Urinary bladder (tissue), 4 donors: ENCODE measurements around the gene DNAI4. TPM values are rescaled to one million over a fixed set of nuclear protein-coding genes. Genes with fewer than 3 reads are reported as not detected.
"Not testable (repeated sequence)": the region's sequence is repeated elsewhere in the genome, so short reads cannot be mapped to it uniquely, and the experiment has no call there.

ENCODE experiments used
- DNase-seq: peaks from one replicate; pipeline ENCODE4 v3.0.0-alpha.2; 2015; ENCODE audit errors: extremely low spot score
- H3K27ac ChIP-seq: one replicate; pipeline ENCODE4 v1.5.1; 2013; ENCODE audit warnings: low read depth, mild to moderate bottlenecking, moderate library complexity
- H3K36me3 ChIP-seq: one replicate; pipeline ENCODE4 v1.6.1; 2013; ENCODE audit warnings: mild to moderate bottlenecking, moderate library complexity; ENCODE audit not compliant: insufficient read depth
- H3K4me1 ChIP-seq: one replicate; pipeline ENCODE4 v1.6.1; 2013; ENCODE audit warnings: mild to moderate bottlenecking, moderate library complexity; ENCODE audit not compliant: insufficient read depth
- H3K4me3 ChIP-seq: one replicate; pipeline ENCODE4 v1.5.1; 2013; ENCODE audit warnings: low read depth, low read length
- WGBS: extraction: QIAGEN DNeasy Blood & Tissue Kit; methylation state at CpG from one replicate; pipeline ENCODE4 v1.1.7; 2013; 5-methylcytosine and 5-hydroxymethylcytosine counted together
- polyA plus RNA-seq: library from polyadenylated mRNA; stranded (reverse); fragments of 200-250 nt; gene quantifications from one replicate; pipeline ENCODE4 v1.2.3, GENCODE V29; 2013
- total RNA-seq: library from RNA; depleted of rRNA; stranded (reverse); fragments of >200 nt; gene quantifications from one replicate; pipeline ENCODE4 v1.2.3, GENCODE V29; 2014
- donor health status: healthy with polysubstance abuse.
- donor health status: healthy.

The DNAI4 gene, protein sequence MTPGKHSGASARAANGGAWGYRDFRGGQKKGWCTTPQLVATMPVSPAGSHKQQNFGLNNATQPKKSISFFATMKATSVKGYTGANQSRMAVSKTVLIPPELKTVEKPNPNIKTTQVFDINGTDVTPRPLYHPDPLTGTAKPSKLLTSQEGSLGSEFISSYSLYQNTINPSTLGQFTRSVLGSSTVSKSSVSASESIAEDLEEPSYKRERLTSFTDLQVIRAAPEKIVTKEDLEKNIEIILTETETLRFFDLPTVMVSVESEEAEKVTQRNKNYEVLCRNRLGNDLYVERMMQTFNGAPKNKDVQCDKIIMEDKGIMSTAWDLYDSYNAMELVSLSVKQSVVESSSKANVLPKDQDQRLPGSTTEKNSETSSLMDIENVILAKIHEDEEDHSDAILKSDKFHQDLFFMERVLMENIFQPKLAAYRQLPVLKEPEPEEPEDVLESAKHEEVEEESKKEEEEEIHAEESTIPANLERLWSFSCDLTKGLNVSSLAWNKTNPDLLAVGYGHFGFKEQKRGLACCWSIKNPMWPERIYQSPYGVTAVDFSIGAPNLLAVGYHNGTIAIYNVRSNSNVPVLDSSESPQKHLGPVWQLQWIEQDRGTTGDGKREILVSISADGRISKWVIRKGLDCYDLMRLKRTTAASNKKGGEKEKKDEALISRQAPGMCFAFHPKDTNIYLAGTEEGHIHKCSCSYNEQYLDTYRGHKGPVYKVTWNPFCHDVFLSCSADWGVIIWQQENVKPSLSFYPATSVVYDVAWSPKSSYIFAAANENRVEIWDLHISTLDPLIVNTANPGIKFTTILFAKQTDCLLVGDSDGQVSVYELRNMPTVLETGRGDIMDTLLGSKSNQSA
- total RNA-seq: 43.6 TPM
- 1.7 TPM for polyA plus RNA-seq

GRCh38 chr1:66924756-66925557 is at the start of gene DNAI4, which contains the start of gene MIER1:
Gene DNAI4 (minus strand): TSS chr1:66924856. CDS start chr1:66924831, 25 bp downstream.
Gene MIER1 (plus strand): TSS chr1:66924990. CDS start chr1:66925029, 39 bp downstream.
- DNase-seq: peak; percentile 95
- WGBS: under 1% methylated on average over 64 of the region's 64 CpGs
- peak within 1 kb of the TSS; percentile 62 for H3K4me3 ChIP-seq
- H3K4me1 ChIP-seq: no peaks in the 10 kb centered on the region
- peak within 1 kb of the TSS; percentile 85 for H3K27ac ChIP-seq
- H3K36me3 ChIP-seq: no peaks in the 10 kb centered on the region

DNA sequence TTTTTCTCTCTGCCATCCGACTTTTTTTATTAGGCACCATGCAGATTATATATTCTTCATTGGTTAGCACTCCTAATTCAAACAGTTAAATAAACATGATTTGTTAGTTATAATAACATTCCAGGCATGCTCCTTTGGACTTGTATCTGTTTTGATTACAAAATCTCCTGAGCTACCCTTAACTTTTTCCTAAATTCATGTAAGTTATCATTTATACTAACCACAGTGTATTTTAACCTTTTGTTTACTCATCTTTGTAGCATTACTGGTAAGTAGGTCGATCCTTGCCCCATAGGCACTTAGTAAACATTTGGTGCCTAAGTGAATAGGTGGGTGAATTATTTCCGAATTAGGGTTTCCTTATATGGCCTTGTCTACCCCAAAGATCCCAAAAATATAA is 43.9 kb upstream of the DNAI4 start:
- Histone ChIP-seq H3K4me1 (no peaks in the 10 kb centered on the region), H3K36me3 (peaks cover 5% of the 10 kb centered on the region), H3K4me3 (no peak overlapping the region), H3K27ac (no peak overlapping the region)
- 68% methylated on average over 3 of the region's 3 CpGs for WGBS
- DNase-seq: no peak

DNA sequence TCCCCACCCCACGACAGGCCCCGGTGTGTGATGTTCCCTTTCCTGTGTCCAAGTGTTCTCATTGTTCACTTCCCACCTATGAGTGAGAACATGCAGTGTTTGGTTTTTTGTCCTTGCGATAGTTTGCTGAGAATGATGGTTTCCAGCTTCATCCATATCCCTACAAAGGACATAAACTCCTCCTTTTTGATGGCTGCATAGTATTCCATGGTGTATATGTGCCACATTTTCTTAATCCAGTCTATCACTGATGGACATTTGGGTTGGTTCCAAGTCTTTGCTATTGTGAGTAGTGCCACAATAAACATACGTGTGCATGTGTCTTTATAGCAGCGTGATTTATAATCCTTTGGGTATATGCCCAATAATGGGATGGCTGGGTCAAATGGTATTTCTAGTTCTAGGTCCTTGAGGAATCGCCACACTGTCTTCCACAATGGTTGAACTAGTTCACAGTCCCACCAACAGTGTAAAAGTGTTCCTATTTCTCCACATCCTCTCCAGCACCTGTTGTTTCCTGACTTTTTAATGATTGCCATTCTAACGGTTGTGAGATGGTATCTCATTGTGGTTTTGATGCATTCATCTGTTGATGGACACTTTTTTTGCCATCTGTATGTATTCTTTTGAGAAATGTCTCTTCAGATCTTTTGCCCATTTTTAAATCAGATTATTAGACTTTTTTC is 41.7 kb upstream of the DNAI4 start:
- not testable (repeated sequence) for H3K27ac ChIP-seq, H3K4me3 ChIP-seq, H3K36me3 ChIP-seq, DNase-seq, H3K4me1 ChIP-seq
- WGBS: 93% methylated on average over 7 of the region's 7 CpGs

GRCh38 chr1:66957938-66958337 is 33.3 kb upstream of the DNAI4 start:
- Histone ChIP-seq H3K36me3 (peaks cover 6% of the 10 kb centered on the region), H3K27ac (no peak overlapping the region), H3K4me1 (no peaks in the 10 kb centered on the region), H3K4me3 (no peak overlapping the region)
- WGBS: 96% methylated on average over 3 of the region's 3 CpGs
- no peak for DNase-seq

- no peak overlapping the region for H3K27ac ChIP-seq
- H3K36me3 ChIP-seq: peaks cover 5% of the 10 kb centered on the region
- no peak for DNase-seq
- no peaks in the 10 kb centered on the region for H3K4me1 ChIP-seq
- WGBS: 89% methylated on average over 4 of the region's 4 CpGs
- H3K4me3 ChIP-seq: no peak overlapping the region
Observed at GRCh38 chr1:66954208-66954607, 29.6 kb upstream of the DNAI4 start.

GRCh38 chr1:66951513-66951912 is 26.9 kb upstream of the DNAI4 start:
- WGBS: 92% methylated on average over 6 of the region's 6 CpGs
- H3K4me3 ChIP-seq: no peak overlapping the region
- H3K27ac ChIP-seq: no peak overlapping the region
- H3K4me1 ChIP-seq: no peaks in the 10 kb centered on the region
- H3K36me3 ChIP-seq: peaks cover 7% of the 10 kb centered on the region
- DNase-seq: no peak

- no peak overlapping the region for H3K4me3 ChIP-seq
- H3K36me3 ChIP-seq: peaks cover 3% of the 10 kb centered on the region
- no peaks in the 10 kb centered on the region for H3K4me1 ChIP-seq
- WGBS: 89% methylated on average over 1 of the region's 1 CpG
- H3K27ac ChIP-seq: no peak overlapping the region
- no peak for DNase-seq
Observed at GRCh38 chr1:66947267-66947666, 22.6 kb upstream of the DNAI4 start.

DNA sequence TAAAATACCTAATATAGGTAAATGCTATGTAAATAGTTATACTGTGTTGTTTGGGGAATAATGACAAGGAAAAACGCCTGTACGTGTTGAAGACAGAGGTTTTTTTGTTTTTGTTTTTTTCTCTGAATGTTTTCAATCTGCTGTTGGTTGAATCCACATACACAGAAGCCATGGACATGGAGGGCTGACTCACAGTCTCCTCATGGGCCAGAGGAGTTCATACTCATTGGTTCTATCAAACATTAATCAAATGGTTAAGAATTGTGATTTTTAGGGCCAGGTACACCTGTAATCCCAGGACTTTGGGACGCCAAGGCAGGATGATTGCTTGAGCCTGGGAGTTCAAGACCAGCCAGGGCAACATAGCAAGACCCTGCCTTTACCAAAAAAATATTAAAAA is 20.7 kb upstream of the DNAI4 start:
- no peak for DNase-seq
- Histone ChIP-seq H3K36me3 (peaks cover 3% of the 10 kb centered on the region), H3K4me3 (no peak overlapping the region), H3K27ac (no peak overlapping the region), H3K4me1 (no peaks in the 10 kb centered on the region)
- 93% methylated on average over 3 of the region's 3 CpGs for WGBS

- H3K36me3 ChIP-seq: peaks cover 3% of the 10 kb centered on the region
- no peak for DNase-seq
- H3K4me3 ChIP-seq: no peak overlapping the region
- no peaks in the 10 kb centered on the region for H3K4me1 ChIP-seq
- H3K27ac ChIP-seq: peak overlapping the region; percentile 16
- WGBS: 84% methylated on average over 7 of the region's 7 CpGs
Observed at GRCh38 chr1:66944330-66945274, 19.9 kb upstream of the DNAI4 start.

GRCh38 chr1:66943361-66943969 is 18.8 kb upstream of the DNAI4 start:
- DNase-seq: no peak
- peaks cover 3% of the 10 kb centered on the region for H3K36me3 ChIP-seq
- H3K27ac ChIP-seq: no peak overlapping the region
- 81% methylated on average over 5 of the region's 5 CpGs for WGBS
- H3K4me1 ChIP-seq: no peaks in the 10 kb centered on the region
- no peak overlapping the region for H3K4me3 ChIP-seq

DNA sequence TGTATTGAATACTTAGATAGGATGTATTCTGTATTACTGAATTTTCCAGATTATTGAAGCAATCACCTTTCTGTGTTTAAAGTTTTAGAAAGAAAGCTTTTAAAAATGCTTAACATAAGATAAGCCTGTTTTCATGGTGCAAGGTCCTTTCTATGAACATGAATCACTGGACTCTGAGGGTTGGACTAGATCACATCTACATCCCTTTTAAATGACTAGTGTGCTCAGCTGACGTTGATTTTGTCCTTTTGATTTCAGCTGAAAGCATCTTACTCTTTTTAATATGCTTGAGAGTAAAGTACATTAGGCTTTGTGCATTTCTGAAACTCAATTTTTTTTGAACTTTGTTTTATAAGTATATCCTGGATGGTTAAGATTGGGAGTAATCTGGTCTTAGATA is 16.3 kb upstream of the DNAI4 start:
- Histone ChIP-seq H3K36me3 (no peaks in the 10 kb centered on the region), H3K27ac (no peak overlapping the region), H3K4me1 (no peaks in the 10 kb centered on the region), H3K4me3 (no peak overlapping the region)
- no peak for DNase-seq
- WGBS: 86% methylated on average over 1 of the region's 1 CpG

- DNase-seq: no peak
- no peak overlapping the region for H3K27ac ChIP-seq
- no peak overlapping the region for H3K4me3 ChIP-seq
- H3K4me1 ChIP-seq: no peaks in the 10 kb centered on the region
- H3K36me3 ChIP-seq: no peaks in the 10 kb centered on the region
Observed at GRCh38 chr1:66938613-66939012, 14.0 kb upstream of the DNAI4 start.
